Measurements from ENCODE around the gene DPH3. TPM values are rescaled to one million over a fixed set of nuclear protein-coding genes. Genes with fewer than 3 reads are reported as not detected.

The DPH3 gene
- polyA plus RNA-seq, 1 of the 3 experiments (the other 2 are of a cell fraction): 8.5 TPM

GRCh38 chr3:16219777-16220176 is 45.0 kb downstream of the DPH3 start (continued):
- no peak for TF ChIP-seq REST (IDR thresholded peaks at IDR 0.05; ENCODE audit: low read depth, low read length)
- TF ChIP-seq CTCF (IDR thresholded peaks at IDR 0.05): no peak
- no peak for TF ChIP-seq TAF1 (IDR thresholded peaks at IDR 0.05; ENCODE audit: borderline replicate concordance, low read depth, low read length)
- no peak for TF ChIP-seq RXRA (IDR thresholded peaks at IDR 0.05; ENCODE audit: borderline replicate concordance, low read depth)
- TF ChIP-seq SIN3A (IDR thresholded peaks at IDR 0.05; ENCODE audit: borderline replicate concordance, low read depth, low read length): no peak

- POLR2A ChIA-PET: no interaction called here
- 49% methylated on average over 15 of the region's 17 CpGs for WGBS (ENCODE audit: low lambda C conversion rate)
Measured at GRCh38 chr3:16216373-16216935, 48.3 kb downstream of the DPH3 start.

More at GRCh38 chr3:16216373-16216935, 48.3 kb downstream of the DPH3 start:
- no peak overlapping the region for H3K9ac ChIP-seq
- H3K9me3 ChIP-seq: no peaks in the 10 kb centered on the region
- H3K27me3 ChIP-seq (ENCODE audit: insufficient read depth): no peaks in the 10 kb centered on the region
- no peaks in the 10 kb centered on the region for H3K79me2 ChIP-seq (ENCODE audit: insufficient read depth)
- no peaks in the 10 kb centered on the region for H3K36me3 ChIP-seq (replicated peaks in 1 of 2; ENCODE audit: control insufficient read depth in 1 of 2, insufficient read depth in 2 of 2, low read length in 1 of 2)
- no peak overlapping the region for H2AFZ ChIP-seq (ENCODE audit: low read depth)
- DNase-seq: peak; percentile 54
- no peak overlapping the region for H3K27ac ChIP-seq (ENCODE audit: low read depth in 2 of 2, low read length in 1 of 2)
- TF ChIP-seq MEF2A (IDR thresholded peaks at IDR 0.05; ENCODE audit: borderline replicate concordance, low read depth): no peak
- no peak for TF ChIP-seq YY1 (IDR thresholded peaks at IDR 0.05; ENCODE audit: low read depth)
- no peak for TF ChIP-seq PBX3 (IDR thresholded peaks at IDR 0.05)
- TF ChIP-seq NRF1 (IDR thresholded peaks at IDR 0.05; ENCODE audit: low read depth, low read length): peak; percentile 61
- 0 out of 2 replicates have a peak, but pooled peaks have one; percentile 36 for TF ChIP-seq MXI1 (IDR thresholded peaks at IDR 0.05; ENCODE audit: low read depth, low read length)
- TF ChIP-seq NFIC (IDR thresholded peaks at IDR 0.05; ENCODE audit: borderline replicate concordance): peak; percentile 53
- no peak for TF ChIP-seq USF2 (IDR thresholded peaks at IDR 0.05; ENCODE audit: borderline replicate concordance, low read depth, low read length)
- TF ChIP-seq TCF12 (IDR thresholded peaks at IDR 0.05): no peak
- TF ChIP-seq JUND (IDR thresholded peaks at IDR 0.05): no peak
- peak; percentile 29; the same call in 1 of the 2 replicates for TF ChIP-seq USF1 (IDR thresholded peaks at IDR 0.05; ENCODE audit: borderline replicate concordance, low read depth)
- no peak for TF ChIP-seq GABPA (IDR thresholded peaks at IDR 0.05; ENCODE audit: low read depth)
- no peaks in the 10 kb centered on the region for H3F3A ChIP-seq (replicated peaks; ENCODE audit: insufficient read depth)
- no peaks in the 10 kb centered on the region for H4K20me1 ChIP-seq (ENCODE audit: insufficient read depth)
- H3K4me3 ChIP-seq (ENCODE audit: low read depth in 2 of 2, low read length in 1 of 2): peak overlapping the region in 1 of 2 experiments; percentile 10; a peak in 1 of 4 replicates
- CTCF ChIA-PET: interaction anchor here (1.6 to 2.1 kb wide), 2 partner anchors 12 to 167 kb away, joined by 4 to 6 read pairs; no protein-coding TSS in a partner anchor
- H3K4me1 ChIP-seq (ENCODE audit: control insufficient read depth in 1 of 2, insufficient read depth in 2 of 2, low read depth in 1 of 2, low read length in 1 of 2): peaks cover 0 to 5% of the 10 kb centered on the region in 2 experiments; a peak in 1 of 4 replicates
- no peaks in the 10 kb centered on the region for H3K9me2 ChIP-seq
- no peak overlapping the region for H3K4me2 ChIP-seq

Data from SK-N-SH (cell line).